GM23338 (cell line): ENCODE measurements around the gene AQP3. TPM values are rescaled to one million over a fixed set of nuclear protein-coding genes. Genes with fewer than 3 reads are reported as not detected.
A peak's percentile ranks its signal among the peaks of the same experiment; 100 is the strongest.

Experiments
- ATAC-seq: fragments of 200-7000 bp; cut with Tn5 transposase; 3 replicates; pipeline ENCODE4 v1.9.1; 2020
- DNase-seq: peaks from one replicate; pipeline ENCODE4 v3.0.0-alpha.2; 2015; ENCODE audit warnings: low spot score
- H2AFZ ChIP-seq: fragments of 200-600 bp; sonication (generic); 2 replicates; pipeline ENCODE4 v1.8.0; 2016; ENCODE audit warnings: antibody characterized with exemption, mild to moderate bottlenecking, moderate library complexity
- H3F3A ChIP-seq: fragments of 200-600 bp; sonication (generic); replicated peaks from 2 replicates; pipeline ENCODE4 v1.8.0; 2017; ENCODE audit warnings: antibody characterized with exemption, mixed run types, low read depth
- H3K27ac ChIP-seq: fragments of 200-600 bp; sonication (generic); 2 replicates; pipeline ENCODE4 v1.6.1; 2016; ENCODE audit warnings: low read depth
- H3K27me3 ChIP-seq: fragments of 200-600 bp; sonication (generic); 2 replicates; pipeline ENCODE4 v1.8.0; 2016; ENCODE audit warnings: mild to moderate bottlenecking, mixed run types, moderate library complexity; ENCODE audit not compliant: insufficient read depth
- H3K36me3 ChIP-seq: fragments of 200-600 bp; sonication (generic); 2 replicates; pipeline ENCODE4 v1.8.0; 2016; ENCODE audit warnings: mild to moderate bottlenecking; ENCODE audit not compliant: insufficient read depth
- H3K4me1 ChIP-seq: fragments of 200-600 bp; sonication (generic); 2 replicates; pipeline ENCODE4 v1.8.0; 2016; ENCODE audit warnings: mild to moderate bottlenecking, moderate library complexity; ENCODE audit not compliant: insufficient read depth
- H3K4me2 ChIP-seq: fragments of 200-600 bp; sonication (generic); 2 replicates; pipeline ENCODE4 v1.7.1; 2017; ENCODE audit warnings: mixed run types
- H3K4me3 ChIP-seq: fragments of 200-600 bp; sonication (generic); 2 replicates; pipeline ENCODE4 v1.6.1; 2016; ENCODE audit warnings: mixed run types
- H3K79me2 ChIP-seq: fragments of 200-600 bp; sonication (generic); replicated peaks from 2 replicates; pipeline ENCODE4 v1.8.0; 2017; ENCODE audit warnings: mild to moderate bottlenecking; ENCODE audit not compliant: insufficient read depth
- H3K9me2 ChIP-seq: fragments of 200-600 bp; sonication (generic); 2 replicates; pipeline ENCODE4 v1.8.0; 2017; ENCODE audit not compliant: insufficient read depth
- H4K20me1 ChIP-seq: fragments of 200-600 bp; sonication (generic); replicated peaks from 2 replicates; pipeline ENCODE4 v1.8.0; 2017; ENCODE audit warnings: mild to moderate bottlenecking; ENCODE audit not compliant: insufficient read depth
- H3K27ac Mint-ChIP-seq: 2 replicates; pipeline ENCODE4 v1.8.0; 2020; ENCODE audit warnings: inconsistent platforms, mild to moderate bottlenecking, moderate library complexity, mixed read lengths
- H3K27me3 Mint-ChIP-seq: 3 replicates; pipeline ENCODE4 v1.8.0; 2022; ENCODE audit warnings: low read depth, mild to moderate bottlenecking, moderate library complexity, mixed read lengths, inconsistent platforms; ENCODE audit not compliant: insufficient read depth, poor library complexity
- H3K36me3 Mint-ChIP-seq: 3 replicates; pipeline ENCODE4 v1.8.0; 2021; ENCODE audit warnings: low read depth, mild to moderate bottlenecking, inconsistent platforms, moderate library complexity, mixed read lengths
- H3K4me1 Mint-ChIP-seq: 3 replicates; pipeline ENCODE4 v1.8.0; 2020; ENCODE audit warnings: mild to moderate bottlenecking, inconsistent platforms, mixed read lengths
- H3K4me3 Mint-ChIP-seq: 3 replicates; pipeline ENCODE4 v1.8.0; 2021; ENCODE audit warnings: moderate library complexity, mild to moderate bottlenecking, inconsistent platforms, mixed read lengths
- H3K9me3 Mint-ChIP-seq: 3 replicates; pipeline ENCODE4 v1.8.0; 2020; ENCODE audit warnings: moderate library complexity, mild to moderate bottlenecking, inconsistent platforms, mixed read lengths
- CREB1 ChIP-seq: fragments of 250-450 bp; sonication (Bioruptor Pico); IDR thresholded peaks from 2 replicates; pipeline ENCODE4 v1.5.0; 2020; ENCODE audit warnings: low read depth, mild to moderate bottlenecking, moderate library complexity
- CTCF ChIP-seq, 2 experiments: fragments of 200-600 bp in 1 of 2; sonication (generic) in 1 of 2; conservative IDR thresholded peaks; 2 replicates each; pipeline versions ENCODE4 v1.5.1 to v1.6.1; 2016 to 2017; ENCODE audit warnings: antibody characterized with exemption in 2 of 2, low read depth in 2 of 2, mild to moderate bottlenecking in 2 of 2, moderate library complexity in 1 of 2
- ETS1 ChIP-seq: IDR thresholded peaks from 2 replicates; pipeline ENCODE4 v1.6.1; 2016; ENCODE audit warnings: antibody characterized with exemption
- EZH2 ChIP-seq: fragments of 200-600 bp; sonication (generic); IDR thresholded peaks from one replicate; pipeline ENCODE4 v1.8.0; 2017; ENCODE audit warnings: antibody characterized with exemption, mild to moderate bottlenecking, low read depth; ENCODE audit not compliant: unreplicated experiment
- EZH2phosphoT487 ChIP-seq: fragments of 200-600 bp; sonication (generic); IDR thresholded peaks from one replicate; pipeline ENCODE4 v1.8.1; 2018; ENCODE audit warnings: antibody characterized with exemption; ENCODE audit not compliant: unreplicated experiment
- JUNB ChIP-seq: IDR thresholded peaks from one replicate; pipeline ENCODE4 v1.6.1; 2016; ENCODE audit warnings: antibody characterized with exemption; ENCODE audit not compliant: unreplicated experiment
- NANOG ChIP-seq: IDR thresholded peaks from 2 replicates; pipeline ENCODE4 v1.6.1; 2016; ENCODE audit warnings: antibody characterized with exemption, borderline replicate concordance
- POLR2AphosphoS5 ChIP-seq: IDR thresholded peaks from 2 replicates; pipeline ENCODE4 v1.6.1; 2016; ENCODE audit warnings: antibody characterized with exemption, low read depth
- REST ChIP-seq: IDR thresholded peaks from one replicate; pipeline ENCODE4 v1.6.1; 2018; ENCODE audit warnings: antibody characterized with exemption; ENCODE audit not compliant: unreplicated experiment
- STAT1 ChIP-seq: IDR thresholded peaks from one replicate; pipeline ENCODE4 v1.6.1; 2016; ENCODE audit warnings: antibody characterized with exemption; ENCODE audit not compliant: unreplicated experiment
- ZNF114 ChIP-seq: fragments of 250-450 bp; sonication (Bioruptor Pico); IDR thresholded peaks from 2 replicates; pipeline ENCODE4 v1.5.0; 2020; ENCODE audit warnings: mild to moderate bottlenecking, moderate library complexity
- ZNF331 ChIP-seq: fragments of 250-450 bp; sonication (Bioruptor Pico); IDR thresholded peaks from 2 replicates; pipeline ENCODE4 v1.5.0; 2020; ENCODE audit warnings: low read depth, mild to moderate bottlenecking, moderate library complexity
- ZNF462 ChIP-seq: fragments of 250-450 bp; sonication (Bioruptor Pico); IDR thresholded peaks from 2 replicates; pipeline ENCODE4 v1.5.0; 2020; ENCODE audit warnings: mild to moderate bottlenecking, moderate library complexity
- polyA plus RNA-seq: library from polyadenylated mRNA; unstranded; fragments of >200 nt; fragmentation: Nextera tagmentation; extraction: Ambion mirVana; gene quantifications from 2 replicates; pipeline ENCODE4 v1.2.1, GENCODE V29; 2016
- total RNA-seq: library from RNA; depleted of rRNA; stranded (reverse); fragments of >200 nt; shearing (Covaris generic); gene quantifications from 2 replicates; pipeline ENCODE4 v1.2.3, GENCODE V29; 2014

The AQP3 gene
- total and polyA plus RNA-seq, 2 experiments from 2014 or later = 1.4 to 3.5 TPM

- no peaks in the 10 kb centered on the region for H3K79me2 ChIP-seq
- H2AFZ ChIP-seq = no peak overlapping the region
- H3K27ac ChIP-seq = no peak overlapping the region; the same call in 1 of the 2 replicates
- Mint-ChIP-seq H3K36me3 (peaks cover 24% of the 10 kb centered on the region), H3K4me3 (no peak overlapping the region; the same call in 2 of the 3 replicates), H3K9me3 (no peaks in the 10 kb centered on the region), H3K27ac (peak overlapping the region; percentile 71), H3K27me3 (peaks cover 5% of the 10 kb centered on the region), H3K4me1 (peaks cover 6% of the 10 kb centered on the region)
- ATAC-seq (no peak), DNase-seq (no peak)
- H4K20me1 ChIP-seq = no peaks in the 10 kb centered on the region; the same call in 1 of the 2 replicates
- H3K9me2 ChIP-seq = no peaks in the 10 kb centered on the region
- H3K4me2 ChIP-seq = no peak overlapping the region
- peaks cover 6% of the 10 kb centered on the region; the same call in 1 of the 2 replicates for H3K36me3 ChIP-seq
- peaks cover 2% of the 10 kb centered on the region; the same call in 1 of the 2 replicates for H3K4me1 ChIP-seq
- H3K27me3 ChIP-seq = no peaks in the 10 kb centered on the region
- H3K4me3 ChIP-seq = no peak overlapping the region
- no peaks in the 10 kb centered on the region for H3F3A ChIP-seq
- TF ChIP-seq CREB1 (CRISPR knock-in tag) = no peak
- TF ChIP-seq ZNF114 (CRISPR knock-in tag) = no peak
- TF ChIP-seq REST = no peak
- TF ChIP-seq EZH2 = no peak
- no peak for TF ChIP-seq ZNF462 (CRISPR knock-in tag)
- TF ChIP-seq NANOG = no peak
- no peak for TF ChIP-seq ETS1
- no peak for TF ChIP-seq ZNF331
- TF ChIP-seq CTCF (conservative IDR thresholded peaks at IDR 0.05; ENCODE audit: low read depth in 2 of 2) = no peak
- TF ChIP-seq JUNB = no peak
- no peak for TF ChIP-seq EZH2phosphoT487
- TF ChIP-seq STAT1 = no peak
- no peak for TF ChIP-seq POLR2AphosphoS5
These were observed 11.1 kb upstream of the AQP3 start for GRCh38 chr9:33458444-33458843.
